HG02970 (cell line): Measurements from ENCODE around the gene ALPK3.
"Not testable (repeated sequence)": the region's sequence is repeated elsewhere in the genome, so short reads cannot be mapped to it uniquely, and the experiment has no call there.

Experiments used
- ATAC-seq: cut with Tn5 transposase; IDR thresholded peaks from one replicate; pipeline ENCODE4 v1.9.1; 2021; ENCODE audit warnings: mild to moderate bottlenecking, moderate library complexity, moderate number of reproducible peaks; ENCODE audit not compliant: unreplicated experiment, low FRiP score

ALPK3 gene

GRCh38 chr15:84844964-84845363, 27.8 kb downstream of the ALPK3 start:
- no peak for ATAC-seq

GRCh38 chr15:84845631-84846030, 28.5 kb downstream of the ALPK3 start:
- not testable (repeated sequence) for ATAC-seq

GRCh38 chr15:84846269-84846668, 29.1 kb downstream of the ALPK3 start:
- no peak for ATAC-seq

- ATAC-seq = no peak
These were observed 30.2 kb downstream of the ALPK3 start for GRCh38 chr15:84847382-84847781.

GRCh38 chr15:84852212-84852611, 35.1 kb downstream of the ALPK3 start:
- ATAC-seq = no peak

- no peak for ATAC-seq
These were observed 38.0 kb downstream of the ALPK3 start for GRCh38 chr15:84855136-84855535.

- no peak for ATAC-seq
These were observed 38.6 kb downstream of the ALPK3 start for GRCh38 chr15:84855765-84856164.

GRCh38 chr15:84856731-84857417, 39.7 kb downstream of the ALPK3 start:
- no peak for ATAC-seq

- no peak for ATAC-seq
These were observed 40.4 kb downstream of the ALPK3 start for GRCh38 chr15:84857418-84858004.

GRCh38 chr15:84858231-84858630, 41.1 kb downstream of the ALPK3 start:
- ATAC-seq = no peak

- no peak for ATAC-seq
These were observed 42.0 kb downstream of the ALPK3 start for GRCh38 chr15:84859144-84859543.

GRCh38 chr15:84859651-84860050, 42.5 kb downstream of the ALPK3 start:
- ATAC-seq = no peak

- ATAC-seq = no peak
These were observed 44.6 kb downstream of the ALPK3 start for GRCh38 chr15:84861781-84862180.

GRCh38 chr15:84862214-84862975, 45.2 kb downstream of the ALPK3 start:
- no peak for ATAC-seq

- ATAC-seq = no peak
These were observed 46.6 kb downstream of the ALPK3 start for GRCh38 chr15:84863565-84864443.

GRCh38 chr15:84864444-84864795, 47.3 kb downstream of the ALPK3 start:
- no peak for ATAC-seq

GRCh38 chr15:84865074-84865569, 48.0 kb downstream of the ALPK3 start:
- ATAC-seq = no peak

- ATAC-seq = no peak
These were observed 51.1 kb downstream of the ALPK3 start for GRCh38 chr15:84868037-84868880.

- no peak for ATAC-seq
These were observed 52.4 kb downstream of the ALPK3 start for GRCh38 chr15:84869510-84869909.
